GM19240 (cell line): ENCODE results near the gene DAD1.

ENCODE experiments used
- DNase-seq: peaks from one replicate; pipeline ENCODE4 v3.0.0; 2011; ENCODE audit warnings: low spot score; ENCODE audit not compliant: insufficient read length

Gene DAD1

DNA sequence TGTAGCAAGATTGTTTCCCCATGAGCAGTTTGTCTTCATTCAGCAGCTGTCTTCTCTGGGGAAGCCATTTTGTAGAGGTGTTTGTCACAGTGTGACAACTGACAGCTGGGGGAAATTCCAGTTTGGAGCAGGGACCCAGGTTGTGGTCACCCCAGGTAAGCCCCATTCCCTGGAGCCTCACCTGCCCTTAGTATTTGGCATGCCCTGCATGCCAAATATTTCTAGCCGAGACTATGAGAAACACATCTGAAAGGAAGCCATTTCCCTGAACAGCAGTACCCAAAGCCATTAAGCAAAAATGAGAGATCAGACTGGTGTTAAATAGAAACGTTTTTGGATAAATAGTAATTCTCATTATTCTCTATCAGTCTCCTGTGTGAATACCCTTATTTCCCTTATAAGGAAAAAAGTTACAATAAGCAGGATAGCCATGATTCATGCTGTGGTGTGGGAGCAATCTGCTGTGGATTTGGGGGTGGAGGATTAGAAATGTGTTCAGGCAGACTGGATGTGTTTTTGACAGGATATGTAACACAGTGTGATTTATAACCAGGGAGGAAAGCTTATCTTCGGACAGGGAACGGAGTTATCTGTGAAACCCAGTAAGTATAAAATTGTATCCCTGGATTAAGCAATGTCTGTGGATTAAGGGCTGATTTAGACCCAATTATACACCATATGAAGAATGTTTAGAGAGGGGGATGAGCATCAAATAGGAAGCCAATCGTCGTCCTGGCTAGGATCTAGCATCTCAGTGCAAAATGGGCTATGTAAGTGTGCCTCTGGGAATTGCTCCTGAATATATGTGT lies 68.9 kb downstream of the DAD1 start:
- DNase-seq: no peak

- DNase-seq: no peak
These were observed 71.0 kb downstream of the DAD1 start for GRCh38 chr14:22518073-22518472.

GRCh38 chr14:22517117-22517720 lies 71.8 kb downstream of the DAD1 start:
- no peak for DNase-seq

DNA sequence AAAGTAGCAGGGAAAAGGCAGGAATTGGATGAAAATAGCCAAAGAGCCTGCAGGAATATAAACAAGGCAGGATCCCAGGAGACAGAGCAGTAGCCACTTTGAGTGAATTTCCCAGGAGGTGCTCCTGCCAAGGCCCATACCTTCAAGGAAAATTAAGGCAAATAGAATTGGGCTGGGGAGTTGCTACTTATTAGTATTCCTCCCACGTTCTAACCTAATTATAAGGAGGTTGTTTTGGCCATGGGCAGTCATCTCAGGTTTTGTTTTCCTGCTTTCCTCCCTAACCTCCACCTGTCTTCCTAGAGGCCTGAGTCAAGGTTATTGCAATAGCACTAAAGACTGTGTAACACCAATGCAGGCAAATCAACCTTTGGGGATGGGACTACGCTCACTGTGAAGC lies 73.1 kb downstream of the DAD1 start:
- no peak for DNase-seq
